HG03064 (cell line): ENCODE results near the gene DPM3.
"Not testable (repeated sequence)": the region's sequence is repeated elsewhere in the genome, so short reads cannot be mapped to it uniquely, and the experiment has no call there.

Experiments used
- ATAC-seq: cut with Tn5 transposase; IDR thresholded peaks from one replicate; pipeline ENCODE4 v1.9.1; 2021; ENCODE audit warnings: low read depth; ENCODE audit not compliant: unreplicated experiment

Gene DPM3

DNA sequence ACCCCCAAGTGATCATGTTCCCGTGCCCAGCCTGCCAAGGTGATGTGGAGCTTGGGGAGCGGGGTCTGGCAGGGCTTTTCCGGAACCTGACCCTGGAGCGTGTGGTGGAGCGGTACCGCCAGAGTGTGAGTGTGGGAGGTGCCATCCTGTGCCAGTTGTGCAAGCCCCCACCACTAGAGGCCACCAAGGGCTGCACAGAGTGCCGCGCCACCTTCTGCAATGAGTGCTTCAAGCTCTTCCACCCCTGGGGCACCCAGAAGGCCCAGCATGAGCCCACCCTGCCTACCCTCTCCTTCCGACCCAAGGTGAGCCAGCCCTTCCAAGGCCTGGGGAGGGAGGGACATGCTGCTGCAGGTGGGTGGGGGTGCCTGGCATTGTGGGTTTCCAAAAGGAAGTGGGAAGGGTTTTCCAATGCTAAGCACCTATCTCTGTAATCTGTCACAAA, 35.6 kb upstream of the DPM3 start:
- ATAC-seq: no peak

DNA sequence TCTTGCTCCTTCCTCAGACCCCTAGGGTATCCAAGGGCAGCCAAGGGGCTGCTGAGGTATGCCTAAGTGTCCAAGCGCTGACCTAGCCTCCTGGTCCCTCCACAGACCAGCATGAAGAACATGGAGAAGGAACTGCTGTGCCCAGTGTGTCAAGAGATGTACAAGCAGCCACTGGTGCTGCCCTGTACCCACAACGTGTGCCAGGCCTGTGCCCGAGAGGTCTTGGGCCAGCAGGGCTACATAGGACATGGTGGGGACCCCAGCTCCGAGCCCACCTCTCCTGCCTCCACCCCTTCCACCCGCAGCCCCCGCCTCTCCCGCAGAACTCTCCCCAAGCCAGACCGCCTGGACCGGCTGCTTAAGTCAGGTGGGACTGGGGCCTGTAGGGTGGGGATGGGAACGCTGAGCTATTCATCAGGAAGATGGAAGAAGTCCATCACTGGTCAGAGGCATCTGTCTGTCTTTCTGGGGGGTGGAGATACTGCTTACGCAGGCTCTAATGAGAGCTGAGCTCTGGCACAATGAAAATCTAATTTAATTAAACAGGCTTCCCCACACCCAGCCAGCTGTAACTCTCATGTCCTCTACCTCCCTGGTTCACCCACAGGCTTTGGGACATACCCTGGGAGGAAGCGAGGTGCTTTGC, 35.1 kb upstream of the DPM3 start:
- ATAC-seq: no peak

GRCh38 chr1:155174324-155175280, 34.3 kb upstream of the DPM3 start:
- no peak for ATAC-seq

DNA sequence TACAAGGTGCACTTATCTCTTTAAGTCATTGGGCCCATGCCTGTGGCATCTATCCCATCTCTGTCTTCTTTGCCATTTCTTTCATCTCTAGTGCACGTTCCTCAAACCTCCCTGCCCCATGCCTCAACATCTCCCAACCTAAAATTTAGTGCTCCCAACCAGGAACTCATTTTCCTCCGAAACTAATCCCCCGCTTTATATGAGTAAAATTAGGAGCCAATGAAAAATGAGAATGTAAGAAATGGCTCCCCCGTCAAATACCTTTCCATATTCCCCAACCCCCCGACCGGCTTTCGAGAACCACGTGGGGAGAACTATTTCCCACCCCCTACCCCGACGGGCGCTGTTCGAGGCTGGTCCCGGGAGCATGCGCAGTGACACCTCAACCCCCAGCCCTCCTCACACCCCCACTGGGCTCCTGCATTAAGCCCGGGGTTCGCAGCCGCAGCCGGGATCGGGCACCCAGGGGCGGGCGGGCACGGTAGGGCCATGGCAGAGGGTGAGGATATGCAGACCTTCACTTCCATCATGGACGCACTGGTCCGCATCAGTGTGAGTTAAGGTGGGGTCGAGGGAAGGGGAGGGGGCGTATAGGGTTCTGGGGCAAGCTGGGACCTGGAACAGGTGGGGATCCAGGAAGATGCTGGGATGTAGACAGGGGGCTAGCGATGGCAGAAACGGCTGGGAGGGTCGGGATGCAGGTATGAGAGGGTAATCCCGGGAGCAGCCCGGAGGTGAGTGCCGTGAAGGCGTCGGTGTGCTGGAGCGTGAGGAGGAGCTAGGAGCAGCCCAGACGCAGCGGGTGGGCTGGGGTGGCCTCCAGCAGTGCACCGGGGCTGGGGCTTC, 33.4 kb upstream of the DPM3 start, which contains the start of gene TRIM46:
Gene TRIM46 (plus strand): TSS at position 372 of the 846 bp plus-strand sequence. CDS start 118 bp downstream, at position 490.
- peak; percentile 24 for ATAC-seq

DNA sequence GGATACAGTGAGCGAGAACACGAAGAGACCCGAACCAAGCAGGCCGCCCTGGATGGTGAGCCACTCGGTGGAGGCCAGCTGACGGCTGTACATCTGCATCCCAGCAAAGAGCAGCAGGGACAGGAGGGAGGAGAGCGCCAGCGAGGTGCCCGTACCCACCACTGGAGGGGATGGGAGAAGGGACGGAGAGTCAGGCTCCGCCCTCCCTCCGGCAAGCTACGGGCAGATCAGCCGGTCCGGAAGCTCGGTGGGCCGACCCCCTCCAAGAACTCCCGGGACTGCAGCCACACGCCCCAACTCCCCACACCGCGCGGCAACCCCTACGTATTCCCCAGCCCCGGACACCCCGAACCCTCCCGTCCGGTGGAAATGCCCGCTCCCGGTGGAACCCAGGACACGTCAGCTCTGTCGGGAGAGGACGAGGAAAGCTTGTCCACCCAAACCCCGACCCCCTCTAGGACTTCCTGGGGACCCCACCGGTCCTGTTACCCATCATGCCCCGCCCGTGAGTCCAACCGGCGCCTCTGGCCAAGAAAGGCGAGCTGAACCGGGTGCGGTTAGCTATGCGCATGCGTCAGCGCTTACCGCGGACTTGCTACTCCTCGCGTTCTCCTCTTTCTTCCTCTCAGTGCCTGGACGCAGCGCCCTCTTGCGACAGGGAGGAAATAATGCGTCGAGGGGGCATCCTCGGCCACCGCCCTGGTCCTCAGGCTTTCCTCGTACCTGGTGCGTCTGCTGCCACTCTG, 32.6 kb upstream of the DPM3 start, which contains the start of gene KRTCAP2:
Gene KRTCAP2 (minus strand): TSS at position 573 of the 746 bp plus-strand sequence. CDS start 80 bp downstream, at position 493.
- peak; percentile 51 for ATAC-seq

- peak; percentile 24 for ATAC-seq
Observed at GRCh38 chr1:155171836-155172731, 31.8 kb upstream of the DPM3 start.

DNA sequence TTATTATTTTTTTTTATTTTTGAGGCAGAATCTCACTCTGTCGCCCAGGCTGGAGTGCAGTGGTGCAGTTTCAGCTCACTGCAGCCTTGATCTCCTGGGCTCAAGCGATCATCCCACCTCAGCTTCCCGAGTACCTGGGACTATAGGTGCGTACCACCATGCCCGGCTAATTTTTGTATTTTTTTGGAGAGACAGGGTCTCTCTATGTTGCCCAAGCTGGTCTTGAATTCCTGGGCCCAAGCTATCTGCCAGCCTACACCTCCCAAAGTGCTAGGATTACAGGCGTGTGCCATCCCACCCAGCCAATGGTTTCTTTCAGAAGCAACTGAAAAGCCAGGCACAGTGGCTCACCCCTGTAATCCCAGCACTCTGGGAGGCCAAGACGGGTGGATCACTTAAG, 30.5 kb upstream of the DPM3 start:
- no peak for ATAC-seq

DNA sequence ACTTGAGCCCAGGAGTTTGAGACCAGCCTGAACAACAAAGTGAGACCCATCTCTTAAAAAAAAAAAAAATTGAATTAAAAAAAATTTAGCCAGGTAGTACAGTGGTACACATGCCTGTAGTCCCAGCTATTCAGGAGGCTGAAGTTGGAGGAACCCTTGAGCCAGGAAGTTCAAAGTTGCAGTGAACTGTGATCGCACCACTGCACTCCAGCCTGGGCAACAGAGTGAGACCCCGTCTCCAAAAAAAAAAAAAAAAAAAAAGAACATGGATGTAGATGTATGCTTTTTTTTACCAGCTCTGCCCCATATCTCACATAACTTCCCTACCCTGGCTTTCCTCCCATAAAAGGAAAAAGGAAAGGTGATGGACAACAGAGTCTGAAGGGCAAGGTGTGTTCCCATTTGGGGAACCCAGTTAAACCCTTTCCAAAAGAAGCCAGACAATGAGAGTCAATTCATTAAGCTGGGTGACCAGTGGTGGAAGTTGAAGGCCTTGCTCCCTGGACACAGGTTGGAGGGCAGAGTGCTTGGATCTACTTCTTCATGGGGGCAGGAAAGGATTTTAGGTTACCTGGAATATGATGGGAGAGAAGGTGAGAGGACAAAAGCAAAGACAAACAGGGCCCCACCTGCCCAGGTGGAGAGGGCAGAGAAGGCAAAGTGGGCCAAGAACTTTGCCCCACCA, 29.9 kb upstream of the DPM3 start:
- ATAC-seq: no peak

DNA sequence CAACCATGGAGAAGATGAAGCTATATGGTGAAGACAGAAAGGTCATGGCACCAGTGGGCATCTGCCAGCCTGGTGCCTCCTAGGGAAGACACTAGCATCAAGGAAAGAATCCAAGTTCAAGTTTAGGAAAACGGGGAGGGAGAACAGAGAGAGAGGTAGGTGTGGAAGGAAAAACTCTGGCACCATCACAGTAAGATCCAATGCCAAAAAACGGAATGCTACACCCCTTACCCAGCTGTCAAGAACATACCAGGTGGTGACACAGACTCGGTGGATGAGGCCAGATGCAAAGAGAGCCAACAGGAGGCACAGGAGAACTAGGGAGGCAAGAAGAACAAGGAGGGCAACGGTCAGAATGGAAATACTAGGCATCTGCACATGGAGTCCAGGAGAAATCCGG, 29.2 kb upstream of the DPM3 start:
- ATAC-seq: no peak

DNA sequence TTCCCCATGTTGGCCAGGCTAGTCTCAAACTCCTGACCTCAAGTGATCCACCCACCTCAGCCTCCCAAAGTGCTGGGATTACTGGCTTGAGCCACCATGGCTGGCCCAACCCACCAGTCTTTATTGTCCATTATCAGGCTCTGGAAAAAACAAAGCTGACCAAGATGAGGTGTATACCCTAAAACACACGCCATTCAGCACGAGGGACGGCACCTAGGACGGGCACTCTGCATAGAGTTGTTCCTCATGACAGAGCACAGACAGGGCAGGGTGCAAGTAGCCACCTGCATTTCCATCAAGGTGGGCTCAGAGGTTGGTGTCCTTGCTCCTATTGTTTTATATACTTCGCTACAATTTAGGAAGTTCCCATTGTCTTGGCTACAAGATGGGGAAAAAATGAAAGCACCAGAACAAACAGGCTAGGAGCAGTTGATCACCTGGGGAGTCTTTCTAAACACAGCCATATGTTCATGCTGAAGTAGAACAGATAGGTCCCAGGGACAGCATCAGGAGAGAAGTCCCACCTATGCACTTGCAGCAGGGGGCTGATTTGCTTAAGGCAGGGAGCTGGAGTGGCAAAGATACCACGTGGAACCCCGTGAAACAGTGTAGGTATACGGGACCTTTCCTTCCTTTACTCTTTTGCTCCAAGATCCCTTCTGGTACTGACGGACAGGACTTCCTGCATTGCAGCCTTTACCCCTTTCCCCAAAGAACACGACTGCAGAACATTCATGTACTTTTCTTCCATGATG, 28.3 kb upstream of the DPM3 start:
- no peak for ATAC-seq

- ATAC-seq: not testable (repeated sequence)
Observed at GRCh38 chr1:155168105-155168445, 27.7 kb upstream of the DPM3 start.

DNA sequence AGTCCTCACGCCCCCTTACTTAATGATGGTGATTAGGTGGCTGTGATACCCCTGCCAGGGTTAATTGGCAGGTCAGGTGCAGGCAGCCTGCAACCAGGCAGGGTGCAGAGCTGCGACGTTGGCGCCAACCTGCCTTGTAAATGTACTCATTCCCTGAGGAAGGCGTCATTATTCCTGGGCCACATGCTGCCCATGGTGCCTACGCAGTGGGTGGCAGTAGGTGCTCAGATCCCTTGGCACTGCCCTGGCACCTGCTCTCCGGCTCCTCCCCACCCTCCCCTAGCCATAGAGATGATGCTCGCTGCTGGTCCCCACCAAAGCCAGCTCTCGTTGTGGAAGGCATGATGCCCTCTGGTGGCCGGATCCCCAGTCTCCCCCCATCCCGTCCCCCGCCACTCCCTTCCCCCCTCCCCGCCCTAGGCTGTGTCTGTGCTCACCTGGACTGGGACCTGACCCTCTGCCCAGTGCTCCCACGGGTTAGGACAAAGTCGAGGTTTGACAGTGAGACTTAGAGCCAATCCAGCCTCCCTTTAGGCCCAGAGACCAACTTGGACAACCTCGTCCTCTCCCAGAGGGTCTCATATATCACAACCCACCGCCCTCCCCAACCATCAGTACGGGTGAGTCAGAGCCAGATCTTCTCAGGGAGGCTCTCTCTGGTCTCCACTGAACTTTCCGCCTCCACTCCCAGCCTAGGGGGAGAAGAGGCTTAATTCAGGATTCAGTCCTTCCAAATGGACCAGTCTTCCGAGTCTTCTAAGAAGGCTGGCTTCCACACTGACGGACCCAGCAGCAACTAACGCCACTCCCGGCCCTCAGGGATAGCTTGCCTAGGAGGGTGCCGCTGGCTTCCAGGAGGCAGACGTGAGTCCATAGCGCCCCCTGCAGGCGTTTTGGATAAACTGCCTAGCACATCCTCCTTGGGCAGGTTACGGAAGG, 27.1 kb upstream of the DPM3 start:
- ATAC-seq: no peak

DNA sequence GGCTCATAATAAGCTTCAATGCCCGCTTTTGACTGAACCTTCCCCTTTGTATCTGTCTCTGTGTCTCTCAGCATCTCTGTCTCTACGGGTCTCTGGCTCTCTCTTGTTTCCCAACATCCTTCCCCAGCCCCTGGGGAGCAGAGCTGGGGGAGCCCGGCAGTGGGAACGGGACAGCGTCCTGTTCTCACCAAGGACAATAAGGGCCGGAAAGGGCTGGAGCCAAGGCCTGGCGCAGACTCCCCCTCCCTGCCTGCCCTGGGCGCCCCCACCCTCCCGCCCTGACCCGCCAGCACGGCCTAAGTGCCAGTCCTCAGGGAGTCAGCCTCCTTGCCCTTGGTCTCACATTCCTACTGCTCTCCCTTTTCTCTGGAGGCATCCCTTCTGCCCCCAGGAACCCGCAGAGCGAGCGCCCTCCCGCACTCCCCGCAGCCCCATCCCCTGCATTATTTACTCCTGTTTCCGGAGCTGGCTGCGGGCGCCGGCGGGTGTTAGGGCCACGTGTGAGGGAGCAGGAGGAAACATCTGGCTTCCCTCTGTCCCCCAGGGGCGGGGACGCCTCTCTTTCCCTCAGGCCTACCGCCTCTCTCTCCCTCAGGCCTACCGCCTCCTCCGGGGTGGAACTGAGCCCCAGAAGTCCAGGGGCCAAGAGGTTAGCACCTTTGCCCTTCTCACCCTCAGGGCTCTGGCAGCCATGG, 26.3 kb upstream of the DPM3 start:
- no peak for ATAC-seq

DNA sequence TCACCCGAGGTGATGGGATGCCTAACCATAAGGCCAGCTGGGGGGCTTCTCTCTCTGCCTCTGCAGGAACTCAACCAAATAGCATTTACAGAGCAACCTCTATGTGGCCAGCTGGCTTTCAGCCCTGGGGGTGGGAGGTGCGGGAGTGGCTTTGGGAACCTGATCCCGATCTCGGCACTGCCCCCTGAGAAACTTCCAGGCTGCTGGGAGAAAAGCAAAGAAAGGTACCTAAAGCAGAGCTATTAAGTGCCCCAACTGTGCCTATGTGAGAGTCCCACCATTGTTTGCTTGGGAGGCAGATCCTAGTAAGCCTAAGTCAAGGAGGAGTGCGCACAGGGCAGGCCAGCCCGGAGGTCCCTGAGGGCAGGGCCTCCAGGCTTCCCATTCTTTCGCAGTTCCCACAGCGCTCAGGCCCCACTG, 25.7 kb upstream of the DPM3 start:
- ATAC-seq: no peak

DNA sequence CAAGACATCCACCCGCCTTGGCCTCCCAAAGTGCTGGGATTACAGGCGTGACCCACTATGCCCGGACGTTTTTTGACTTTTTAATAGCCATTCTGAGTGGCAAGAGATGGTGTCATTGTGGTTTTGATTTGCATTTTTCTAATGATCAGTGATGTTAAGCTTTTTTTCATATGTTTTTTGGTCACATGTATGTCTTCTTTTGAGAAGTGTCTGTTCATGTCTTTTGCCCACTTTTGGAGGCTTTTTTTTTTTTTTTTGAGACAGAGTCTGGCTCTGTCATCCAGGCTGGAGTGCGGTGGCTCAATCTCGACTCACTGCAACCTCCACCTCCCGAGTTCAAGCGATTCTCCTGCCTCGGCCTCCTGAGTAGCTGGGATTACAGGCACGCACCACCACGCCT, 24.3 kb upstream of the DPM3 start:
- not testable (repeated sequence) for ATAC-seq

- not testable (repeated sequence) for ATAC-seq
Observed at GRCh38 chr1:155163785-155164184, 23.5 kb upstream of the DPM3 start.
